HG02642 (cell line): ENCODE measurements around the gene FBLN7.

Source experiments
- ATAC-seq: cut with Tn5 transposase; IDR thresholded peaks from one replicate; pipeline ENCODE4 v1.9.1; 2021; ENCODE audit warnings: mild to moderate bottlenecking; ENCODE audit not compliant: unreplicated experiment, poor library complexity

Gene FBLN7

DNA sequence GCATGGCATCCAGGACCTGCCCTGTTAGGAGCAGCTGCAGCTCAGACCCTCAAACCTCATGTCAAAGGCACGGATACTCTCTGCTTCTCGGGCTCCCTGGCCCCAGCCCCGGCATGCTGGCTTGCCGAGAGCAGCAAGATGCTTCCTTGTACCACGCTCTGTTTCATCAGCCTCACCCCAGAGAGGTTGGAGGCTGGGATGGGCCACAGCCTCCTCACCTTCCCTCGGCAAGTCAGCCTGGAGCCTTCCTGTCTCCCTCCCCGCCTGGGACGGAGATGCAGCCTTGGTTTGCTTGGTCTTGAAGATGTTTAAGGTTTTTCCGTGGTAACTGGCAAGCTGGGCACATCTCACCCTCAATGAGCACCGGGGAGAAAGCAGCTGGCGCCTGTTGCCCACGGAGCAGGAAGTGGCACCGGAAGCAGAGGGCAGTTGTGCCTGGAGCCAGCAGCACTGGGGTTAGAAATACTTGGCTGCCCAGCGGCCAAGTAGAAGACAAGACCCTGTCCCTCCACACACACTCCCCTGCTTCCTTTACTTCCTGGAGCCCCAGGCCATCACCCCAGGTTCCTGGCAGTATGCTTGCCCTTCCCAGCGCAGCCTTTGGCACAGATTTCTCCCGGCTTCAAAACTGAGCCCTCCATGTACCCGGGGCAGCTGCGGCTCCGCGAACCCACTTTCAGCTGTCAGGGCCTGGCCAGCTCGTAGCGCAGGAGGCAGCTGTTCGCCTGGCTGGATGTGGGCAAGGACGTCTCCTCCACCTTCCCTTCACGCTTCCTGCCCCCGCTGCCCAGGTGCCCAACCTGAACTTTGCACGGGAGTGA, 17.4 kb downstream of the FBLN7 start:
- no peak for ATAC-seq

DNA sequence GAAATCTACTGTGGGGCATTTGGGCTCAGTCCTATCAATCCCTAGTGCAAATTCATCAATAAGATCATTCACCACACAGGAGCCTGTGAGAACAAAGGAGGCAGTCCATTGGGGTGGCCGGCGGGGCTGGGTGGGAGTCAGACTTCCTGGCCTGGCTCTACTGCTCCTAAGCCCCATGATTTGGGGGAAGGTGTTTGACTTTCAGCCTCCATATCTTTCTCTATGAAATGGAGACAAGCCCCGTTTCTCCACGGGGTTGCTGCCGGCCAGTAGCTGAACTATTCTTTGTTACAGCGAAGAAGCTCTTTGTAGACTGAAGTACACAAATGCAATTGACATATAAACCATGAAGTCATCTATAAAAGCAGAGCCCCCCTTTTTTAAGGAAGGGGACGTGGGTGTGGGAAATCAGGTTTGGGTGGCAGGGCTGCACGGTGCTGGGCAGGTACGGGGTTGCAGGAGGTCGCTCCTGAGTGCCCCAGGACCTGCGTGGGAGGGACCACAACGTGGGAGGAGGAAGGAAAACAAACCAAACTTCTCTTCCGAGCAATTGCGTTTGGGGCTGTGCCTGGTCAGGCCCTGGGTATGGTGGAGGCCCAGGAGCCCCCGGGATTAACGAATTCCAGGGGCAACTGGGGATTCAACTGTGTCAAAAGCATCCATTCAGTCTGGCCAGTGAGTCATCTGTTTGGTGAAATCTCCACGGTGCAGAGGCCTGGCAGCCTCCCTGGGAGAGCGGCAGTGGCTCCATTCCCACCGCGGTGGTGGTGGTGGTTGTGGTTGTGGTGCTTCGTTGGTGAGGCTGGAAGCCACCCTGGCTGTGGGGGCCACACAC, 18.2 kb downstream of the FBLN7 start:
- ATAC-seq: no peak

DNA sequence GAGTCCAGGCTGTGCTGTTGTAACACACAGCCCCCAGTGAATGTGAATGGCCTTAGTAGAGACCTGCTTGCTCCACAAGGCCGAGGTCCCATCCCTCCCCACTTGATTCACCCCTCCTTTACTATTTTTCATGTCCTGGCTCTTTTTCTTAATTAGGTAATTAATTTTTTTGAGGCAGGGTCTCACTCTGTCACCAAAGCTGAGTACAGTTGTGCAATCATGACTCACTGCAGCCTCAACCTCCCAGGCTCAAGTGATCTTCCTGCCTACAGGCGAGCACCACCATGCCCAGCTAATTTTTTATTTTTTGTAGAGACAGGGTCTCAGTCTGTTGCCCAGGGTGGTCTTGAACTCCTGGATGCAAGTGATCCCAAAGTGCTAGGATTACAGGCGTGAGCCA, 19.3 kb downstream of the FBLN7 start:
- ATAC-seq: no peak

DNA sequence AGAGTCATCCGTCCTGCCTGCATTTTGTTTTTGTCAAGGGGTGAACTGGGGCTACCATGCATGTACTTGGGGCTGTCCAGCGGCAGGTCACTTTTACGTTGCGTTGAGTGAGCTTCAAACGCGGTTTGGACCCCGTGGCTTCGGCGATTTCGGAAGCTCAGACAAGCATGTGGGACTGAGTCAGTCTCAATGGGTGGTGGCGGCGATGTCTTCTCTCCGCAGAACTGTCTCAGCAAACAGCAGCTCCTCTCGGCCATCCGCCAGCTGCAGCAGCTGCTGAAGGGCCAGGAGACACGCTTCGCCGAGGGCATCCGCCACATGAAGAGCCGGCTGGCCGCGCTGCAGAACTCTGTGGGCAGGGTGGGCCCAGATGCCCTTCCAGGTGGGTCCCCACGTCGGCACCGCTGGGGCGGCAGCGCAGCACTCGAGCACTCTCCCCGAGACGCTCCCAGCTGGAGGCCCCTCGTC, 21.3 kb downstream of the FBLN7 start:
- no peak for ATAC-seq

DNA sequence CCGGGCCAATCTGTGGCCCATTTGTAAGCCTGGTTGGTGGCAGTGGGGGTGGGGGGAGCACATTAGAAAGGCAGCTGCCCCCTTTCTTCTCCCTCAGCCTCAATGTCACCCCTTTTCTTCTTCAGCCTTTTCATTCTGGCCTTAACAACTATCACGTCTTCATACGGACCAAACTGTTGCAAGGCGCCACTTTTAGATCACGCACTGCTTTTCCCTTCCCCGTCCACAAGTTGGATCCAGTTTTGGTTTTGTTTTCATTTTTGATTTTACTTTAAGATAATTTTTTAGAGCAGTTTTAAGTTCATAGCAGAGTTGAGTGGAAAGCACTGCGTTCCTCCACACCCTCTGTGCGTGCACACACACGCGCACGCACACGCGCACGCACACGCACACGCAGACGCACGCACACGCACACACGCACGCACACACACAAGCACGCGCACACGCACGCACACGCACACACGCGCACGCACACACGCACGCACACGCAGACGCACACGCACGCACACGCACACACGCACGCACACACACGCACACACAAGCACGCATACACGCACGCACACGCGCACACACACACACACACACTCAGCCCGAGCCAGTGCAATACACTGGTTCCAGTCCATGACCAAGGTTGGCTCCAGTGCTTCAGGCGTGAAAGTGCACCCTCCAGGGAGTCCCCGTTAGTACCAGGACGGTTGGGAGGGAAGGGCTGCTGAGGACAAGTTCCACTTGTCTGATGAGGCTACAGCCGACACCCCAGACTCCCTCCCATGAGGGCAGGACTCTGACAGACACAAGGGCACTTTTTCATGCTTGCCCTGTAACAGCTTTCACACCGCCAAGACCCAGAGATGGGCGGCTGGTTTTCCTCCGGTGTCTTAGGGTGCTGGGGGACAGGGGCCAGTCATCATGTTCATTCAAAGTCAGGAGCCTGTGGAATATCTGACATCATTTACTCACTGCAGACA, 22.4 kb downstream of the FBLN7 start:
- ATAC-seq: no peak

DNA sequence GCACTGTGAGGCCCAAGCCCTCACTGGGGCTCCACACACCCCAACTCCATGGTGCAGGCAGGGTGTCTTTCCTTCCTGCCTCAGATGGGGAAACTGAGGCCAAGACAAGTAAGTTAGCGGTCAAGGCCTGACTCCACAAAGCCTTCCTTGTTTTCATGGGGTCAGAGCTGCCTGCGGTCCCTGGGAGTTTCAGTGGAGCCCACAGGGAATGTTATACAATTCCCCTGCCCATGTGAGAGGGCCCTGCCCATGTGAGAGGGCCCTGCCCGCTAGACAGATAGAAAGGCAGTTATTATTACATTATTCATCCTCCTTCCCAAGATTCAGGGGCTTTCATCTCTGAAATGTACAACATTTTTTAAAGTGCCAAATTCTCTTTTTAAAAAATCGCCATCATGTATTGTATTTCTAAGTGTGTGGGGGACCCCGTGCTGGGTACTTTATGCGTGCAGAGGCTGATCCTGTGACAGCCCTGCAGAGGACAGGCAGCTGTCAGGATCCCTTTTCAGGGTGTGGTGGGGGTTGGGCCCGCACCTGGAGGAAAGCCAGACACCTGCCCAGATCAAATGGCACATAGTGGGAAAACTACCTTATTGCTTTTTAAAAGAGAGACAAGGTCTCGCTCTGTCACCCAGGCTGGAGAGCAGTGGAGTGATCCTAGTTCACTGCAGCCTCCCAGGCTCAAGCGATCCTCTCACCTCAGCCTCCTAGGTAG, 23.4 kb downstream of the FBLN7 start:
- ATAC-seq: no peak

DNA sequence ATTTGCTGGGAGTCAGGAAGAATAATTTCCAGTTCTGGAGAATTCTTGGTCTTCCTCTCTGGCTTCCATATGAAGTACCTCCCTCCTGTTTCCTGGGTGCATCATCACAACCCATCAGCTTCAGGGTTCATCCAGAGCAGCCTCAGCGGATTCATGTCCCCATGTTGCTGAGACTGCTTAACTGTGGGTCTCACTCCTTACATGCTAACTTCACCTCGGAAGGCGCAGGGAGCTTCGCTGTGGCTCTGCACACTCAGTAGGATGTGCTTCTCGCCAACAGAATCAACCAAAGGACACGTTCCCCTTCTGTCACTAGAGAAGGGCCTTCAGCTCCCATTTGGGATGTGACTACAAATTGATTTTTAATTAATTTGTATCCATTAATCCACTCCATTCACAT, 24.2 kb downstream of the FBLN7 start:
- ATAC-seq: no peak

DNA sequence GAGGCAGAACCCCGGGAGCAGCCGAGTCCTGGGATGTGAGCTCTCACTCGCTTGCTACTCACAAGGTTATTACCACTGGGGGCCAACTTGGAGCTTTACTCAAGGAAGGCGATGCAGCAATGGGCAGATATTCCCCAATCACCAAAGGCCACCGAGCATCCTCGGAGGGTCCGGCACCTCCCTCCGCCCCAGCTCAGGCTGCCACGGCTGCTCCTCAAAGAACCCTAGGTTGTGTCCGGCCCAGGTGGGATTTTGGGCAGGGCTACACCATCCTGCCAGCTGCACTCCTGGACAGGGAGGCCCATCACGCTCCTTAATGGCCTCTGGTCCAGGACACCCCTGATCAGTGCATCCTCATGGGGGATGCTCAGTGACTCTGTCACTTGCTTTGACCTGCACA, 24.8 kb downstream of the FBLN7 start:
- no peak for ATAC-seq

DNA sequence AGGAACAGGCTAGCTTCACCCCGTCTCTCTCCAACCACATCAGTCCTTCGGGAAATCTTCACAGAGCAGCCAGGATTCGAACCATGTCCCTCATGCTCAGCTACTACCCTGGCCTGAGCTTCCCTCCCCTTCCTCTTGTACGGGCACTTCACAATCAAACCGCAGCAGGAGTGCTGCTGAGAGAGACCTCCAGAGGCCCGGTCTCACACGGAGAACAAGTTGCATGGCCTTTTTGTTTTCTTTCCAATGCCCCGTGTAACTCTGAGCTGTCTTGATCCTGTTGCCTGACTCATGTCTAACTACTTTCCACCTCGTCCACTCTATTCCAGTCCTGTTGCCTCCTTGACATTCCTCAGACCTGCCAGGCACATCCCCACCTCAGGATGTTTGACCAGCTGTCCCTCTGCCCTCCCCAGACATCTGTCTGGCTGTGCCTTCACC, 25.4 kb downstream of the FBLN7 start:
- ATAC-seq: no peak

DNA sequence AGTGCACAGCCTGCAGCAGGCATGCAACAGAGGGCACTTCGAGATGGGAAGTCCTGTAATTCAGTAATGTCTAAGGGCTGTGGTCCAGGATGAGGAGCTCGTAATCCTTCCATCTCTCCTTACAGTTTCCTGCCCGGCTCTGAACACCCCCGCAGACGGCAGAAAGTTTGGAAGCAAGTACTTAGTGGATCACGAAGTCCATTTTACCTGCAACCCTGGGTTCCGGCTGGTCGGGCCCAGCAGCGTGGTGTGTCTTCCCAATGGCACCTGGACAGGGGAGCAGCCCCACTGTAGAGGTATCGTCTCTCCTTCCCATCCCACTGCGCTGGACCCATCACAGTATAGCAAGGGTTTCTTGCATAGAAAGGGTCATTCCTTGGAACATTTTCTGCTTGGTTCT, 26.7 kb downstream of the FBLN7 start:
- ATAC-seq: no peak

DNA sequence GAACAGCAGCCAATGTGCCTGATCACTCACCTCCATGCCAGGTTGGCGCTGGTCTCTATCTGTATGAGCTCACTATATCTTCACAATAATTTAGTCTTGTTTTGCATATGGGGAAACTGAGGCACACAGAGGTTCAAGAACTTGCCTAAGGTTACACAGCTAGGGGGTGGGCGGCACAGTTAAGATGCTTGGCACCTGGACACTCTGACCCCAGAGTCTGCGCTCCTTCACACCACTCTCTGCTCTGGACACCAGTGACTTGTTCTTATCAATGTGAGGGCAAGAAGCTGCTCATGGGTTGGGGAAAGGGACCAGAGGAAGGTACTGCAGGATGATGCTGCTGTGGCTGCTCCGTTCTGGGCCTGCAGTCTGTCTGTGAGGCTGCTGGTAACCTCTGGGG, 27.1 kb downstream of the FBLN7 start:
- ATAC-seq: no peak

DNA sequence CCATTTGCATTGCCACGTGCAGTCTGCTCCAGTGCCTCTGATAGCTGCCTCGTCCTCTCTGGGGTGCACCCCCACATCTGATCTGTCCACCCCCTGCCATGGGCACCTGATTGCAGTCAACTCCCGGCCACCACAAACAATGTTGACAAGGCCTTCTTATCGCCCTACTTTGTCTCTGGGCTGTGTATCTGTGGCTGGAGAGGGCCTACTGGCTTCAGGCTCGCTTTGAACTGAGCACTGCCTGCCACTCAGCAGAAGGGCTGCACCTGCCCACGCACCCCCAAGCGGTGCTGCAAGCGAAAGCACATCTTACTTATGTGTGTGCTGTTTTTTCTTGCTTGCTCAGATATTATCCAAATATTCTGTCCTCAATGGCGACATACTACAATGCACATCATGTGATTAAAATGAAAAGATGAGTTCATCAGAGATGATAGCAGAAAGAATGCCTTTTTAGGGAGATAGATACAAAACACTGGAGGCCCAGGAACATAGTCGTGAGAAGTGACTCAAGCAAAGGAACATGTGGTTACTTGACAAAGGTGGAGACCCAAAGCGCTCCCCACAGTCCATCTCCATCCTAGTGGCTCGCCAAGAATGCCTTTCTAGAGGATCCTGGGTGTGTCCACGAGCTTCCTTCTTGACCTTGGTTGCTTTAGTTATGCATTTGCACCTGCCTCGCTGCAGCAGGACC, 28.8 kb downstream of the FBLN7 start:
- no peak for ATAC-seq

DNA sequence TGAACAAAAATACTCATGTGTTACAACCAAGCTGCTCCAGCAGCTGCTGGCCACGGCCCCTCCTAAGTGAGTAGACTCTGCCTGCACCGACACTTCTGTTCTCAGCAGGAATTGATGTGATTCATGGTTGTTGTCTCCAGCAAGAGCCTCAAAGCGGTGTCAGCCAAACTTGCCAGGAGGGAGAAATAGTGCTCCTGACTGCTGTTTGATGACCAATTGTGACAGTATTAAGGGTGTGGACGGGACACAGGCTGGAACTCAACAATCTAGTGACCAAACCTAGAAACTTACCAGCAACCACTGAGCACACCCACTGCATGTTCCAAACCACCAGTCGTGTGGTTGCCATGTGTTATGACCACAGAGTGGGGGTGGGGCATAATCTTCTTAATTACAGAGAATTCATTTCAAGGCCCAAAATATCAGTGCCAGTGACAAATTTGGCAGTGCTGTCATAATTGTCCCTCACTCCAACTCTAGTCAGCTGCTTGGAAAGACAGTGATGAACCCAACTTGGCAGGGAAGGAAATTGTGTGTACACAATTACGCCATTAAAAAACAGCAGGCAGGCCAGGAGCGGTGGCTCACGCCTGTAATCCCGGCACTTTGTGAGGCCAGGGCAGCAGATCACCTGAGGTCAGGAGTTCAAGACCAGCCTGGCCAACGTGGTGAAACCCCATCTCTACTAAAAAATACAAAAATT, 30.4 kb downstream of the FBLN7 start:
- ATAC-seq: no peak

DNA sequence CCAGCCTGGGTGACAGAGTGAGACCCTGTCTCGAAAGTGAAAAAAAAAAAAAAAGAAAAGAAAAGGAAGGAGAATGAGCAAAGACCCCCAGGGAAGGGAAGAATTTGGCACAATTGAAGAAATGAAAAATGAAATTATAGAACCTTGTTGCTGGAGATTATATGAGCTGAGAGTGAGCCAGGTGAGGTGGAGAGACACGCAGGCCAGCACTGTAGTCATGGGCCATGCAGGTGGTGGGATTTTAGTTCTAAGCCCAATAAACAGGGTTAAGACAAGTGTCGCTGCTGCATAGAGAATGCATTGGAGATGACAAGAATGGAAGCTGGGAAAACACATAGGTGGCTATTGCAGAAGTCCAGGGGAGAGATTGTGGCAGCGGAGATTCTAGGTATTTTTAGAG, 32.3 kb downstream of the FBLN7 start:
- ATAC-seq: no peak

DNA sequence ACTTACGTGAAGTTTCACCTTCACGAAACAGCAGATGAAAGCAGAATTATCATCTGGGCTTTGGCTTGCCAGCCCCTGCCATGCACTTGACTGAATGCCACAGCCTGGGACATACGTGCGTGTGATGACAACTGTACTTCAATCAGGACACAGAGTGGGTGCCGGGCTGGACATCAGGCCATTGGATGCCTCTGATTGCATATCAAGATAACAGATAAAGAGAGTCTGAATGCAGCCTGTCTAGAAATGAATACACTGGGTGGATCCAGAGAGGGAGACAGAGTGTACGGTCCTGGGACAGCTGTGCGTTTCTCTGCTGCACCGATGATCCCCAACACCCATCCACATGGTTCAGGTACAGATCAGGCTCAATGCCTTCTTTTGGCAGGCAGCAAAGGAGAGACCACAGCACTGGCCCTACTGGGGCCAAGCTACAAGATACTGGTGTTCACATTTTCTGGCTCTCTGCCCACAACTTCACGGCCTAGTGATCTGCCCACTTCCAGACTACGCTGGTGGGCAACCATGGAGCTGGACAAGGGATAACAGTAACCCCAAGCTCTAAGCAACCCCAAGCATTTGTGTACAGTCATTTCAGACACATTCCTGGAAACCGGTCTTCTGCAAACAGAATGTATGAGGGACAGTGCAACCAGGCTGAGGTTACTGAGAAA, 35.6 kb downstream of the FBLN7 start:
- ATAC-seq: no peak

DNA sequence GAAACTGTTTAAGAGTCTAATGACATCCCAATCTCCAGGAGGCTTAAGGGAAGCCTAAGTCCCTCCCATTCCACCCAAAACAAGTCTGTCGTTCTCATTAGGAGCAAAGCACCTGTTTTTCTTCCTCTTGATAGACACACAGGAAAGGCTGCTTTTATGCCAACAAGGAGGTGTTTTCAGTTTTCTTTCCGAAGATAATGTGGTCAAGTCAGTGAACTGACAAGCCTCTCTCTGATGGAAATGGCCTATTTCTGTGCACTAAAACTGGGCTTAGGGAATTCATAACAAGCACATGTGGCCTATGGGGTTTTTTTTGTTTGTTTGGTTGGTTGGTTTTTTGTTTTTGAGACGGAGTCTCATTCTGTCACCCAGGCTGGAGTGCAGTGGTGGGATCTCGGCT, 36.2 kb downstream of the FBLN7 start:
- no peak for ATAC-seq

DNA sequence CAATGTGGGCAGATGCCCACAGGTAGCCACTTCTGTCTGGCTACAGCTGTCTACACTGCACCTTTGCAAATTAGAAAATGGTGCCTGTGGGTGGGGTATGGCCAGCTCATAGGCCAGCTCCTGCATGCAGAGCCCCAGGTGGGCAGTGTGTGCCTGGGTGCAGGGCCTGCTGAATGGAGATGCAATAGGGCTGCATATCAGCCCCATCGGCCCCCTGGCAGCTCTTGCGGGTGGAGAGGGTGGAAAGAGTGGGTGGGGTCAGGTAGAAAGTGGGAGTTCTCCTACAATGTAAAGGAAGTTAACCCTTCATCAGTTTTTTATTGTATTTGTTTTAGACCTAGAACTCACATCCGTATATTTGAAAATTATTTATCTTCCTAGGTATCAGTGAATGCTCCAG, 37.1 kb downstream of the FBLN7 start:
- ATAC-seq: no peak

DNA sequence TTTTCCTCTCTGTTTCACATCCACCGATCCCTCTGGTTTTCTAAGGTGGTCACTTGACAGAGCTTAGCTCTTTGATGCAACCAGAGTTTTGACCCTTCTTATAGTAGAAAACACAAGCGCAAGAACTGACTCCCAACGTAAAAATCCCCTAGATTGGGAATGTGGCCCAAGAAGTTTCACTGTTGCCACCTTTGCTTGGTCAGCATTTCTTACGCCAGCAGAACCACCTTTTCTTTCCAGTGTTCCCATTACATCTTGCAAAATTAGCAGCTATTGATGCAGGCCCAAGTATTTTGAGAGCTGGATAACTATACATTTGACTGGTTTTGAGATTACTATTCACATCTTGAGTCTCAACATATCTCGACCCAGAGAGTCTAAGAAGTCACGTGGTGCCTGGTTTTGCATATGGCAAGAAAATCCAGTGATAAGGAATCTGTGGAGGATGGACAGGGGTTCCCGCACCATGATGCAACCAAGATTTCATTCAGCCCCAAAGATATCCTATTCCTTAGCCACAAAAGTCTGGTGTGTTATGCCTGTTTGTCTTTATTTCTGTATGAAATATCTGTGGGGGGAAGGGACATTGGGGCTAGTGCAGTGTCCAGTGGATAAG, 37.9 kb downstream of the FBLN7 start:
- no peak for ATAC-seq
